ENCODE measurements around the gene TAOK2.

DNA sequence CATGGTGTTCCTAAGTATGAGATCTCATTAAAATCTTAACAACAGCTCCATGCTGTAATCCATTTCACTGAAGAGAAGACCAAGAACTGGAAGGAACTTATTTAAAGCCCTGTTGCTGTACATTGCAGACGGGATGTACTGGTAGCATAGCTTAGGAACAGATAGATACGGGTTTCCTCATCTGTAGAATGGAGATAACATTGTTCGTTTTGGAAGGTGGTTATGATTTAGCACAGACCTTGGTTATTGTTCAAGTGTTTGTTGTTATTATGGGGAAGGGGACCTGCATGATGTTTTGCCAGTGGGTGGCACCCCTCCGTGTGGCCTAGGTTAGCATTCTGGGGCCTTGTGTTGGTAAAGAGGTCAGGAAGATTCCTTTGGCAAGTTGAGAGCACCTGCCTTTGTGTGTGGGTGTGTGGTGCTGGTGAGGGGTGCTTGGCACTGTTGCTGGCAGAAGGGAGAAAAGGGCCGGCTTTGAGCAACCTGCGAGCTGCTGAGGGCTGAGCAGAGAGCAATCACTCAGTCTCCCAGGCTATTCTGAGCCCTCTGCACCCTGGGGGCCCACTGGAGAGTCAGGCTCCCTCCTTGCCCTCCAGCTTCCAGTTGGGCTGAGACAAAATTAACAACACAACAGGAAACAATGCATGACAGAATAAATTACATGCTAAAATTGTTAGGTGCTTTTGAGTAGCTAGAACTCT, 2.3 kb downstream of the TAOK2 start:
- TF ChIP-seq POLR2A (IDR thresholded peaks at IDR 0.05), result no peak
- TF ChIP-seq, protein P1, sequence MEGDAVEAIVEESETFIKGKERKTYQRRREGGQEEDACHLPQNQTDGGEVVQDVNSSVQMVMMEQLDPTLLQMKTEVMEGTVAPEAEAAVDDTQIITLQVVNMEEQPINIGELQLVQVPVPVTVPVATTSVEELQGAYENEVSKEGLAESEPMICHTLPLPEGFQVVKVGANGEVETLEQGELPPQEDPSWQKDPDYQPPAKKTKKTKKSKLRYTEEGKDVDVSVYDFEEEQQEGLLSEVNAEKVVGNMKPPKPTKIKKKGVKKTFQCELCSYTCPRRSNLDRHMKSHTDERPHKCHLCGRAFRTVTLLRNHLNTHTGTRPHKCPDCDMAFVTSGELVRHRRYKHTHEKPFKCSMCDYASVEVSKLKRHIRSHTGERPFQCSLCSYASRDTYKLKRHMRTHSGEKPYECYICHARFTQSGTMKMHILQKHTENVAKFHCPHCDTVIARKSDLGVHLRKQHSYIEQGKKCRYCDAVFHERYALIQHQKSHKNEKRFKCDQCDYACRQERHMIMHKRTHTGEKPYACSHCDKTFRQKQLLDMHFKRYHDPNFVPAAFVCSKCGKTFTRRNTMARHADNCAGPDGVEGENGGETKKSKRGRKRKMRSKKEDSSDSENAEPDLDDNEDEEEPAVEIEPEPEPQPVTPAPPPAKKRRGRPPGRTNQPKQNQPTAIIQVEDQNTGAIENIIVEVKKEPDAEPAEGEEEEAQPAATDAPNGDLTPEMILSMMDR (IDR thresholded peaks at IDR 0.05), result no peak

All from thyroid gland (tissue), 4 donors.